ENCODE measurements around the gene FHIT. TPM values are rescaled to one million over a fixed set of nuclear protein-coding genes. Genes with fewer than 3 reads are reported as not detected.

FHIT gene
- total RNA-seq, 4 donors from 2014 or later = 1.6 to 12.9 (median 7.8) TPM

GRCh38 chr3:60047426-60048200 lies 1203.6 kb downstream of the FHIT start:
- 92 to 96% methylated on average over 9 of the region's 9 CpGs for WGBS, 2 donors

DNA sequence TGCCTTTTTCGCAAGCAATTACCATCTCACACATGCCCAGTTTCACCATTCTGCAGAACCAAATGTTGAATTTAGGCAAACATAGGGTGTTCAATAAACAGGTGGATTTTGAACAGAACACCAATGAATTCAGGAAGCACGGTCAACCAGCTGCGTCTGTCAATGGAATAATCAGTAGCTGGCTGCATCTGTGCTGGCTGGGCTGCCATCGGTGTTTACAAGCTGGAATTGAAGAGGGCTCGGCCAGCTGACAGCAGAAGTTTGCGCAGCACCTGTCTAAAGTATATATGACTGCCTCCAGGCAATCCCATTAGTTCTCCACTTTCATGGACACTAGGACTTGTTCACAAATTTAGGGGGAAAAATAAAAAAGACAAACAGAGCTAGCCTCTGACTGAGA lies 1205.0 kb downstream of the FHIT start:
- Histone ChIP-seq H3K4me1 (no peaks in the 10 kb centered on the region), H3K4me3 (no peak overlapping the region), H3K9me3 (no peaks in the 10 kb centered on the region), H3K27ac (no peak overlapping the region), H3K36me3 (no peaks in the 10 kb centered on the region), H3K27me3 (no peaks in the 10 kb centered on the region)
- no peak for DNase-seq (ENCODE audit: low spot score in 2 of 2)
- TF ChIP-seq EP300 (IDR thresholded peaks at IDR 0.05) (no peak), POLR2A (IDR thresholded peaks at IDR 0.05) (no peak), CTCF (IDR thresholded peaks at IDR 0.05) (no peak)
- WGBS, 2 donors = 63 to 65% methylated on average over 6 of the region's 6 CpGs

More at GRCh38 chr3:60047426-60048200, 1203.6 kb downstream of the FHIT start:
- no peak for TF ChIP-seq CTCF (IDR thresholded peaks at IDR 0.05)
- H3K9me3 ChIP-seq = no peaks in the 10 kb centered on the region
- H3K27me3 ChIP-seq = no peaks in the 10 kb centered on the region
- H3K27ac ChIP-seq = no peak overlapping the region
- H3K36me3 ChIP-seq = no peaks in the 10 kb centered on the region
- no peak for DNase-seq (ENCODE audit: low spot score in 2 of 2)
- no peaks in the 10 kb centered on the region for H3K4me1 ChIP-seq
- H3K4me3 ChIP-seq = no peak overlapping the region

- TF ChIP-seq EP300 (IDR thresholded peaks at IDR 0.05) (no peak), POLR2A (IDR thresholded peaks at IDR 0.05) (no peak), CTCF (IDR thresholded peaks at IDR 0.05) (no peak)
- Histone ChIP-seq H3K4me3 (no peak overlapping the region), H3K4me1 (no peaks in the 10 kb centered on the region), H3K27ac (no peak overlapping the region), H3K27me3 (no peaks in the 10 kb centered on the region), H3K36me3 (no peaks in the 10 kb centered on the region), H3K9me3 (no peaks in the 10 kb centered on the region)
- DNase-seq (ENCODE audit: low spot score in 2 of 2) = no peak
- 97 to 100% methylated on average over 1 of the region's 1 CpG for WGBS, 2 donors
Measured at GRCh38 chr3:60045686-60046085, 1205.6 kb downstream of the FHIT start.

GRCh38 chr3:60036803-60037202 lies 1214.4 kb downstream of the FHIT start:
- TF ChIP-seq CTCF (IDR thresholded peaks at IDR 0.05) (no peak), POLR2A (IDR thresholded peaks at IDR 0.05) (no peak), EP300 (IDR thresholded peaks at IDR 0.05) (no peak)
- DNase-seq (ENCODE audit: low spot score in 2 of 2) = no peak
- WGBS, 2 donors = 95 to 96% methylated on average over 7 of the region's 7 CpGs

GRCh38 chr3:60033901-60034453 lies 1217.3 kb downstream of the FHIT start:
- no peaks in the 10 kb centered on the region for H3K36me3 ChIP-seq
- H3K27me3 ChIP-seq = no peaks in the 10 kb centered on the region
- DNase-seq (ENCODE audit: low spot score in 2 of 2) = no peak
- H3K4me3 ChIP-seq = no peak overlapping the region
- H3K27ac ChIP-seq = no peak overlapping the region
- 73 to 82% methylated on average over 3 of the region's 3 CpGs for WGBS, 2 donors
- H3K4me1 ChIP-seq = no peaks in the 10 kb centered on the region
- no peaks in the 10 kb centered on the region for H3K9me3 ChIP-seq
- TF ChIP-seq CTCF (IDR thresholded peaks at IDR 0.05) = no peak
- TF ChIP-seq POLR2A (IDR thresholded peaks at IDR 0.05) = no peak
- TF ChIP-seq EP300 (IDR thresholded peaks at IDR 0.05) = no peak

More at GRCh38 chr3:60036803-60037202, 1214.4 kb downstream of the FHIT start:
- H3K27me3 ChIP-seq = no peaks in the 10 kb centered on the region
- no peaks in the 10 kb centered on the region for H3K4me1 ChIP-seq
- H3K4me3 ChIP-seq = no peak overlapping the region
- H3K9me3 ChIP-seq = no peaks in the 10 kb centered on the region
- no peaks in the 10 kb centered on the region for H3K36me3 ChIP-seq
- H3K27ac ChIP-seq = no peak overlapping the region
